Glutamatergic neuron (in vitro differentiated cells): ENCODE results near the gene MPZL3. TPM values are rescaled to one million over a fixed set of nuclear protein-coding genes. Genes with fewer than 3 reads are reported as not detected.

Source experiments
- DNase-seq: peaks from one replicate; pipeline ENCODE4 v3.0.0; 2022
- H3K27ac Mint-ChIP-seq: one replicate; pipeline ENCODE4 v1.8.0; 2020; ENCODE audit warnings: mild to moderate bottlenecking, mixed read lengths, inconsistent platforms; ENCODE audit not compliant: unreplicated experiment
- H3K27me3 Mint-ChIP-seq: one replicate; pipeline ENCODE4 v1.8.0; 2020; ENCODE audit warnings: mild to moderate bottlenecking, moderate library complexity, mixed read lengths, inconsistent platforms; ENCODE audit not compliant: unreplicated experiment
- H3K36me3 Mint-ChIP-seq: one replicate; pipeline ENCODE4 v1.8.0; 2020; ENCODE audit warnings: mild to moderate bottlenecking, mixed read lengths, inconsistent platforms; ENCODE audit not compliant: unreplicated experiment
- H3K4me1 Mint-ChIP-seq: one replicate; pipeline ENCODE4 v1.8.0; 2020; ENCODE audit warnings: mild to moderate bottlenecking, low read depth, mixed read lengths, inconsistent platforms; ENCODE audit not compliant: unreplicated experiment
- H3K4me3 Mint-ChIP-seq: one replicate; pipeline ENCODE4 v1.8.0; 2020; ENCODE audit warnings: mild to moderate bottlenecking, mixed read lengths, inconsistent platforms; ENCODE audit not compliant: unreplicated experiment
- H3K9me3 Mint-ChIP-seq: one replicate; pipeline ENCODE4 v1.8.0; 2020; ENCODE audit warnings: mild to moderate bottlenecking, moderate library complexity, mixed read lengths, inconsistent platforms; ENCODE audit not compliant: unreplicated experiment
- CTCF ChIP-seq: fragments of 200-600 bp; sonication (generic); IDR thresholded peaks from one replicate; pipeline ENCODE4 v1.5.0; 2021; ENCODE audit not compliant: partially characterized antibody, unreplicated experiment
- total RNA-seq: library from RNA; stranded (reverse); fragmentation: NEBNext Ultra II Directional; extraction: Animal tissue kit (Norgen Biotek cat#: 25700); gene quantifications from one replicate; pipeline ENCODE4 v1.2.1, GENCODE V29; 2021; ENCODE audit not compliant: unreplicated experiment

MPZL3 gene
- total RNA-seq, 1 donor from 2014 or later, result 0.54 TPM

GRCh38 chr11:118215765-118216164, 36.4 kb downstream of the MPZL3 start:
- Mint-ChIP-seq H3K36me3 (no peaks in the 10 kb centered on the region), H3K27ac (no peak overlapping the region), H3K27me3 (peaks cover 1% of the 10 kb centered on the region), H3K9me3 (peaks cover 1% of the 10 kb centered on the region), H3K4me1 (peaks cover 8% of the 10 kb centered on the region), H3K4me3 (no peak overlapping the region)
- no peak for TF ChIP-seq CTCF
- DNase-seq, result no peak

- TF ChIP-seq CTCF, result no peak
- DNase-seq, result no peak
- Mint-ChIP-seq H3K4me3 (no peak overlapping the region), H3K4me1 (peaks cover 8% of the 10 kb centered on the region), H3K9me3 (peaks cover 1% of the 10 kb centered on the region), H3K27me3 (peaks cover 1% of the 10 kb centered on the region), H3K27ac (no peak overlapping the region), H3K36me3 (no peaks in the 10 kb centered on the region)
These were observed 36.9 kb downstream of the MPZL3 start for GRCh38 chr11:118215262-118215661.

- H3K27ac Mint-ChIP-seq, result no peak overlapping the region
- H3K36me3 Mint-ChIP-seq, result no peaks in the 10 kb centered on the region
- H3K4me3 Mint-ChIP-seq, result no peak overlapping the region
- peaks cover 1% of the 10 kb centered on the region for H3K9me3 Mint-ChIP-seq
- no peak for DNase-seq
- peaks cover 8% of the 10 kb centered on the region for H3K4me1 Mint-ChIP-seq
- H3K27me3 Mint-ChIP-seq, result peaks cover 1% of the 10 kb centered on the region
- no peak for TF ChIP-seq CTCF
These were observed 37.8 kb downstream of the MPZL3 start for GRCh38 chr11:118214210-118214914.

GRCh38 chr11:118213781-118214180, 38.4 kb downstream of the MPZL3 start:
- no peak for TF ChIP-seq CTCF
- peaks cover 1% of the 10 kb centered on the region for H3K9me3 Mint-ChIP-seq
- no peaks in the 10 kb centered on the region for H3K36me3 Mint-ChIP-seq
- DNase-seq, result no peak
- peaks cover 8% of the 10 kb centered on the region for H3K4me1 Mint-ChIP-seq
- H3K27me3 Mint-ChIP-seq, result peaks cover 1% of the 10 kb centered on the region
- H3K27ac Mint-ChIP-seq, result no peak overlapping the region
- no peak overlapping the region for H3K4me3 Mint-ChIP-seq

- Mint-ChIP-seq H3K27me3 (peaks cover 1% of the 10 kb centered on the region), H3K4me3 (no peak overlapping the region), H3K36me3 (no peaks in the 10 kb centered on the region), H3K4me1 (peaks cover 8% of the 10 kb centered on the region), H3K9me3 (peaks cover 1% of the 10 kb centered on the region), H3K27ac (no peak overlapping the region)
- DNase-seq, result no peak
- no peak for TF ChIP-seq CTCF
These were observed 39.0 kb downstream of the MPZL3 start for GRCh38 chr11:118213201-118213600.
